Left ventricle myocardium inferior (tissue), 1 donor: ENCODE measurements around the gene BCAT1. TPM values are rescaled to one million over a fixed set of nuclear protein-coding genes. Genes with fewer than 3 reads are reported as not detected.

Source experiments
- DNase-seq: peaks from one replicate; pipeline ENCODE4 v3.0.0-alpha.2; 2020
- H3K27ac ChIP-seq: fragments of 200-600 bp; replicated peaks from 2 replicates; pipeline ENCODE4 v1.8.0; 2021
- H3K27me3 ChIP-seq: fragments of 200-600 bp; 2 replicates; pipeline ENCODE4 v1.8.0; 2021; ENCODE audit warnings: low read depth
- H3K36me3 ChIP-seq: fragments of 200-600 bp; 2 replicates; pipeline ENCODE4 v1.8.0; 2021
- H3K4me1 ChIP-seq: fragments of 200-600 bp; 2 replicates; pipeline ENCODE4 v1.8.0; 2021
- H3K4me3 ChIP-seq: fragments of 200-600 bp; 2 replicates; pipeline ENCODE4 v1.8.0; 2021; ENCODE audit warnings: mild to moderate bottlenecking, moderate library complexity
- H3K9me3 ChIP-seq: fragments of 200-600 bp; replicated peaks from 2 replicates; pipeline ENCODE4 v1.8.0; 2021
- intact Hi-C: fragments of 100-400 bp; cut with micrococcal nuclease; formaldehyde crosslinking; loops from one replicate; pipeline ENCODE4 v1.11.0; 2022
- total RNA-seq: library from RNA; stranded (reverse); fragmentation: NEBNext Ultra II Directional; extraction: Animal tissue kit (Norgen Biotek cat#: 25700); gene quantifications from one replicate; pipeline ENCODE4 v1.2.1, GENCODE V29; 2021
- TF ChIP-seq, protein P1 (sequence below): fragments of 200-600 bp; IDR thresholded peaks from 2 replicates; pipeline ENCODE4 v1.8.0; 2021; ENCODE audit warnings: antibody characterized with exemption, mild to moderate bottlenecking, borderline replicate concordance
- donor health status: DM: no; HTN: yes; CAD: no; lungs with severe emphysema.

BCAT1 gene
- total RNA-seq, 1 donor from 2014 or later, result 4.3 TPM

DNA sequence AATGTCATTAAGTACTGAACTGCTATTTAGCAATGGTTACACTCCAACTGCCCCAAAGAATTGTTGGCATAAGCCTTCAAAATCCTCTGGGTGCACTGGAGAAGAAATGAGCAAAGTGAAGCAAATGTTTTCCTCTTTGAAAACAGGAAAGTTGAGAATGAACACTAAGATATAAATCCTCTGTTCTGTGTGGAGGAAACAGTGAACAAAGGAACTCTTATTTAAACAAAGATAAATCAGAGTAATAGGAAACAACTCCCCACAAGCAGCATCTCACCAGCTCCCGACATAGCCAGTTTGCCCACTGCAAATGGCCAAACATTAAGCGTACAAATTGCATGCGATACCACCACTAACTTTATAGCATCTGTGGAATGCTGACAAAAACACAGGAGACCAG is 54.0 kb downstream of the BCAT1 start:
- H3K4me3 ChIP-seq, result no peak overlapping the region
- H3K9me3 ChIP-seq, result no peaks in the 10 kb centered on the region
- intact Hi-C loops, result no loop called here
- no peaks in the 10 kb centered on the region for H3K27me3 ChIP-seq
- no peak overlapping the region for H3K27ac ChIP-seq
- no peak for DNase-seq
- no peaks in the 10 kb centered on the region for H3K36me3 ChIP-seq
- no peaks in the 10 kb centered on the region for H3K4me1 ChIP-seq
- TF ChIP-seq, protein P1, sequence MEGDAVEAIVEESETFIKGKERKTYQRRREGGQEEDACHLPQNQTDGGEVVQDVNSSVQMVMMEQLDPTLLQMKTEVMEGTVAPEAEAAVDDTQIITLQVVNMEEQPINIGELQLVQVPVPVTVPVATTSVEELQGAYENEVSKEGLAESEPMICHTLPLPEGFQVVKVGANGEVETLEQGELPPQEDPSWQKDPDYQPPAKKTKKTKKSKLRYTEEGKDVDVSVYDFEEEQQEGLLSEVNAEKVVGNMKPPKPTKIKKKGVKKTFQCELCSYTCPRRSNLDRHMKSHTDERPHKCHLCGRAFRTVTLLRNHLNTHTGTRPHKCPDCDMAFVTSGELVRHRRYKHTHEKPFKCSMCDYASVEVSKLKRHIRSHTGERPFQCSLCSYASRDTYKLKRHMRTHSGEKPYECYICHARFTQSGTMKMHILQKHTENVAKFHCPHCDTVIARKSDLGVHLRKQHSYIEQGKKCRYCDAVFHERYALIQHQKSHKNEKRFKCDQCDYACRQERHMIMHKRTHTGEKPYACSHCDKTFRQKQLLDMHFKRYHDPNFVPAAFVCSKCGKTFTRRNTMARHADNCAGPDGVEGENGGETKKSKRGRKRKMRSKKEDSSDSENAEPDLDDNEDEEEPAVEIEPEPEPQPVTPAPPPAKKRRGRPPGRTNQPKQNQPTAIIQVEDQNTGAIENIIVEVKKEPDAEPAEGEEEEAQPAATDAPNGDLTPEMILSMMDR, result no peak

- H3K27ac ChIP-seq, result no peak overlapping the region
- TF ChIP-seq, protein P1, result no peak
Observed at GRCh38 chr12:24890048-24890803, 58.7 kb downstream of the BCAT1 start.

DNA sequence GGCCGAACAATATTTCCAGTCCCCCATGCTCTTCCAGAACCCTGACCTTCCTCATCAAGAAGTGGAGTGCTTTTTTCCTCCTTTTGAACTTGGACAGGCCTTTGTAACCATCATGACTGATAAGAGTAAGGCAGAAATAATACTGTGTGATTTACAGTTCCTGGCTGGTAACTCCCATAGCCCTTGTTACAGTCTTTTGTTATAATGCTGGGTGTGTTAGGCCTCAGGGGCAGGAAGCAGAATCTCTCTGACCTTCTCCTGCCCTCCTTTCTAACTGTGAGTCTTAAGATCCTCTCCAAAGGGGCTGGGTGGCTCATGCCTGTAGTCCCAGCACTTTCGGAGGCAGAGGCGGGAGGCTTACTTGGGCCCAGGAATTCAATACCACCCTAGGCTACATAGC is 59.5 kb downstream of the BCAT1 start:
- Histone ChIP-seq H3K27ac (no peak overlapping the region), H3K36me3 (no peaks in the 10 kb centered on the region), H3K27me3 (no peaks in the 10 kb centered on the region), H3K4me3 (no peak overlapping the region), H3K9me3 (no peaks in the 10 kb centered on the region), H3K4me1 (no peaks in the 10 kb centered on the region)
- DNase-seq, result no peak
- intact Hi-C loops, result no loop called here
- TF ChIP-seq, protein P1, result no peak

More at GRCh38 chr12:24890048-24890803, 58.7 kb downstream of the BCAT1 start:
- H3K36me3 ChIP-seq, result no peaks in the 10 kb centered on the region
- intact Hi-C loops, result no loop called here
- no peaks in the 10 kb centered on the region for H3K9me3 ChIP-seq
- DNase-seq, result no peak
- H3K4me3 ChIP-seq, result no peak overlapping the region
- no peaks in the 10 kb centered on the region for H3K4me1 ChIP-seq
- H3K27me3 ChIP-seq, result no peaks in the 10 kb centered on the region

GRCh38 chr12:24888813-24889212 is 60.1 kb downstream of the BCAT1 start:
- TF ChIP-seq, protein P1, result no peak
- no peaks in the 10 kb centered on the region for H3K9me3 ChIP-seq
- H3K4me1 ChIP-seq, result no peaks in the 10 kb centered on the region
- no peak for DNase-seq
- no peaks in the 10 kb centered on the region for H3K27me3 ChIP-seq
- no peaks in the 10 kb centered on the region for H3K36me3 ChIP-seq
- intact Hi-C loops, result no loop called here
- no peak overlapping the region for H3K27ac ChIP-seq
- no peak overlapping the region for H3K4me3 ChIP-seq

- no peak for DNase-seq
- Histone ChIP-seq H3K9me3 (no peaks in the 10 kb centered on the region), H3K27me3 (no peaks in the 10 kb centered on the region), H3K27ac (no peak overlapping the region), H3K4me1 (no peaks in the 10 kb centered on the region), H3K4me3 (no peak overlapping the region), H3K36me3 (no peaks in the 10 kb centered on the region)
- intact Hi-C loops, result no loop called here
- TF ChIP-seq, protein P1, result no peak
Observed at GRCh38 chr12:24884911-24885310, 64.0 kb downstream of the BCAT1 start.
